ENCODE results near the gene SERPINE3. TPM values are rescaled to one million over a fixed set of nuclear protein-coding genes. Genes with fewer than 3 reads are reported as not detected.

Gene SERPINE3
- total and polyA plus RNA-seq, 4 donors = 0.63 TPM; not detected in 3

DNA sequence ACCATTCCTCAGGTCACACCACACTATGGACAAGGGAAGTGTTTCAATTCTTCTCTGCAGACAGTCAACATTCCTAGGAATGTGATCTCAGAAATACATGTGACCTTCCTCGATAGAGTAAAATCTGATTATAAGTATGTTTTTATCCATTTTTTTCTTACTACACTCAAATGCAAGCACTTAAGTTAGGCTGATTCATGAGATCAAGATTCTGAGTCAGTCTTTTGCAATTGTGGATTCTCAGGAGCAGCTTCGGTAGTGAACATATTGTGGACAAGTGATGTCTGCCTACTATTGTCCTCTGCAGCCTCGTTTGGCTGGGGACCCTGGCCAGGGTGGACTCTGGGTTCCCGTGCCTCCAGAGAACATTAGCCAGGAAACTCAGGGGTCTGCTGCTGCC lies 3.2 kb downstream of the SERPINE3 start:
- Histone ChIP-seq H3K27ac (ENCODE audit: low read depth in 1 of 2, low read length in 2 of 2) (no peak overlapping the region), H3K9ac (ENCODE audit: low read depth in 1 of 2, low read length in 2 of 2) (no peak overlapping the region), H3K36me3 (ENCODE audit: control insufficient read depth in 4 of 4, insufficient read depth in 3 of 4, low read depth in 1 of 4, low read length in 3 of 4) (no peaks in the 10 kb centered on the region), H3K4me3 (ENCODE audit: low read depth in 1 of 3, low read length in 3 of 3) (no peak overlapping the region), H3K27me3 (ENCODE audit: control insufficient read depth in 4 of 4, insufficient read depth in 4 of 4, low read length in 3 of 4) (no peaks in the 10 kb centered on the region), H3K4me1 (ENCODE audit: control insufficient read depth in 4 of 4, insufficient read depth in 4 of 4, low read length in 3 of 4) (no peaks in the 10 kb centered on the region), H3K9me3 (ENCODE audit: control insufficient read depth in 4 of 4, low read length in 3 of 4) (no peaks in the 10 kb centered on the region)
- 84% methylated on average over 4 of the region's 4 CpGs for whole genome bisulfite sequencing
- no peak for DNase-seq (ENCODE audit: low spot score)
- TF ChIP-seq, protein P1, sequence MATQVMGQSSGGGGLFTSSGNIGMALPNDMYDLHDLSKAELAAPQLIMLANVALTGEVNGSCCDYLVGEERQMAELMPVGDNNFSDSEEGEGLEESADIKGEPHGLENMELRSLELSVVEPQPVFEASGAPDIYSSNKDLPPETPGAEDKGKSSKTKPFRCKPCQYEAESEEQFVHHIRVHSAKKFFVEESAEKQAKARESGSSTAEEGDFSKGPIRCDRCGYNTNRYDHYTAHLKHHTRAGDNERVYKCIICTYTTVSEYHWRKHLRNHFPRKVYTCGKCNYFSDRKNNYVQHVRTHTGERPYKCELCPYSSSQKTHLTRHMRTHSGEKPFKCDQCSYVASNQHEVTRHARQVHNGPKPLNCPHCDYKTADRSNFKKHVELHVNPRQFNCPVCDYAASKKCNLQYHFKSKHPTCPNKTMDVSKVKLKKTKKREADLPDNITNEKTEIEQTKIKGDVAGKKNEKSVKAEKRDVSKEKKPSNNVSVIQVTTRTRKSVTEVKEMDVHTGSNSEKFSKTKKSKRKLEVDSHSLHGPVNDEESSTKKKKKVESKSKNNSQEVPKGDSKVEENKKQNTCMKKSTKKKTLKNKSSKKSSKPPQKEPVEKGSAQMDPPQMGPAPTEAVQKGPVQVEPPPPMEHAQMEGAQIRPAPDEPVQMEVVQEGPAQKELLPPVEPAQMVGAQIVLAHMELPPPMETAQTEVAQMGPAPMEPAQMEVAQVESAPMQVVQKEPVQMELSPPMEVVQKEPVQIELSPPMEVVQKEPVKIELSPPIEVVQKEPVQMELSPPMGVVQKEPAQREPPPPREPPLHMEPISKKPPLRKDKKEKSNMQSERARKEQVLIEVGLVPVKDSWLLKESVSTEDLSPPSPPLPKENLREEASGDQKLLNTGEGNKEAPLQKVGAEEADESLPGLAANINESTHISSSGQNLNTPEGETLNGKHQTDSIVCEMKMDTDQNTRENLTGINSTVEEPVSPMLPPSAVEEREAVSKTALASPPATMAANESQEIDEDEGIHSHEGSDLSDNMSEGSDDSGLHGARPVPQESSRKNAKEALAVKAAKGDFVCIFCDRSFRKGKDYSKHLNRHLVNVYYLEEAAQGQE (IDR thresholded peaks at IDR 0.05) = no peak
- TF ChIP-seq YY1 (IDR thresholded peaks at IDR 0.05) (no peak), HNF4A (conservative IDR thresholded peaks at IDR 0.05) (no peak), FOXA2 (IDR thresholded peaks at IDR 0.05) (no peak), RXRA (IDR thresholded peaks at IDR 0.05) (no peak)
- TF ChIP-seq, protein P2, sequence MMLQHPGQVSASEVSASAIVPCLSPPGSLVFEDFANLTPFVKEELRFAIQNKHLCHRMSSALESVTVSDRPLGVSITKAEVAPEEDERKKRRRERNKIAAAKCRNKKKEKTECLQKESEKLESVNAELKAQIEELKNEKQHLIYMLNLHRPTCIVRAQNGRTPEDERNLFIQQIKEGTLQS (IDR thresholded peaks at IDR 0.05) = no peak
- TF ChIP-seq, protein P3, sequence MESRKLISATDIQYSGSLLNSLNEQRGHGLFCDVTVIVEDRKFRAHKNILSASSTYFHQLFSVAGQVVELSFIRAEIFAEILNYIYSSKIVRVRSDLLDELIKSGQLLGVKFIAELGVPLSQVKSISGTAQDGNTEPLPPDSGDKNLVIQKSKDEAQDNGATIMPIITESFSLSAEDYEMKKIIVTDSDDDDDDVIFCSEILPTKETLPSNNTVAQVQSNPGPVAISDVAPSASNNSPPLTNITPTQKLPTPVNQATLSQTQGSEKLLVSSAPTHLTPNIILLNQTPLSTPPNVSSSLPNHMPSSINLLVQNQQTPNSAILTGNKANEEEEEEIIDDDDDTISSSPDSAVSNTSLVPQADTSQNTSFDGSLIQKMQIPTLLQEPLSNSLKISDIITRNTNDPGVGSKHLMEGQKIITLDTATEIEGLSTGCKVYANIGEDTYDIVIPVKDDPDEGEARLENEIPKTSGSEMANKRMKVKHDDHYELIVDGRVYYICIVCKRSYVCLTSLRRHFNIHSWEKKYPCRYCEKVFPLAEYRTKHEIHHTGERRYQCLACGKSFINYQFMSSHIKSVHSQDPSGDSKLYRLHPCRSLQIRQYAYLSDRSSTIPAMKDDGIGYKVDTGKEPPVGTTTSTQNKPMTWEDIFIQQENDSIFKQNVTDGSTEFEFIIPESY (IDR thresholded peaks at IDR 0.05) = no peak
- TF ChIP-seq, protein P4, sequence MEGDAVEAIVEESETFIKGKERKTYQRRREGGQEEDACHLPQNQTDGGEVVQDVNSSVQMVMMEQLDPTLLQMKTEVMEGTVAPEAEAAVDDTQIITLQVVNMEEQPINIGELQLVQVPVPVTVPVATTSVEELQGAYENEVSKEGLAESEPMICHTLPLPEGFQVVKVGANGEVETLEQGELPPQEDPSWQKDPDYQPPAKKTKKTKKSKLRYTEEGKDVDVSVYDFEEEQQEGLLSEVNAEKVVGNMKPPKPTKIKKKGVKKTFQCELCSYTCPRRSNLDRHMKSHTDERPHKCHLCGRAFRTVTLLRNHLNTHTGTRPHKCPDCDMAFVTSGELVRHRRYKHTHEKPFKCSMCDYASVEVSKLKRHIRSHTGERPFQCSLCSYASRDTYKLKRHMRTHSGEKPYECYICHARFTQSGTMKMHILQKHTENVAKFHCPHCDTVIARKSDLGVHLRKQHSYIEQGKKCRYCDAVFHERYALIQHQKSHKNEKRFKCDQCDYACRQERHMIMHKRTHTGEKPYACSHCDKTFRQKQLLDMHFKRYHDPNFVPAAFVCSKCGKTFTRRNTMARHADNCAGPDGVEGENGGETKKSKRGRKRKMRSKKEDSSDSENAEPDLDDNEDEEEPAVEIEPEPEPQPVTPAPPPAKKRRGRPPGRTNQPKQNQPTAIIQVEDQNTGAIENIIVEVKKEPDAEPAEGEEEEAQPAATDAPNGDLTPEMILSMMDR (IDR thresholded peaks at IDR 0.05; ENCODE audit: low read depth, low read length, missing input control) = no peak

DNA sequence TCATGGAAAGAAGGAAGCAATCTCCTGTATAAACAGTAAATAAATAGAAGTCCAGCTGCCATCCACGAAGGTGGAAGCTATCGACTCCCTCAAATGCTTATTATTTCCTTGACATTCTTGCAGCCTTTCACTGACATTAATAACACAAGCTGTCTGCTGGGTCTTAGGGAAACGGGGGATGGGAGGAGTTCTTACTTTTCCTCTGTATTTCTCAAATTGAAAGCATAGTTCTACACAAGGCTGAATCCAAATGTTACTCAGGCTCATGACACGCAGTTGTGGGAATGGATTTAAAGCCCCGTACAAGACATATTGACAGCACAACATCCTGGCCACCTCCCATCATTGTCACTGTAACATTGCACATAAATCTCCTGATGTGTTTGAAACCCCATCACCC lies 4.0 kb downstream of the SERPINE3 start:
- Histone ChIP-seq H3K36me3 (ENCODE audit: control insufficient read depth in 4 of 4, insufficient read depth in 3 of 4, low read depth in 1 of 4, low read length in 3 of 4) (no peaks in the 10 kb centered on the region), H3K4me3 (ENCODE audit: low read depth in 1 of 3, low read length in 3 of 3) (no peak overlapping the region), H3K27ac (ENCODE audit: low read depth in 1 of 2, low read length in 2 of 2) (no peak overlapping the region), H3K27me3 (ENCODE audit: control insufficient read depth in 4 of 4, insufficient read depth in 4 of 4, low read length in 3 of 4) (no peaks in the 10 kb centered on the region), H3K9ac (ENCODE audit: low read depth in 1 of 2, low read length in 2 of 2) (no peak overlapping the region), H3K9me3 (ENCODE audit: control insufficient read depth in 4 of 4, low read length in 3 of 4) (no peaks in the 10 kb centered on the region), H3K4me1 (ENCODE audit: control insufficient read depth in 4 of 4, insufficient read depth in 4 of 4, low read length in 3 of 4) (no peaks in the 10 kb centered on the region)
- WGBS = 79% methylated on average over 5 of the region's 5 CpGs
- TF ChIP-seq, protein P1 (IDR thresholded peaks at IDR 0.05) = no peak
- TF ChIP-seq HNF4G (IDR thresholded peaks at IDR 0.05) (no peak), GABPA (IDR thresholded peaks at IDR 0.05 in 1 of 2, conservative IDR thresholded peaks at IDR 0.05 in 1 of 2) (no peak), FOXA2 (IDR thresholded peaks at IDR 0.05) (no peak)
- TF ChIP-seq, protein P2 (IDR thresholded peaks at IDR 0.05) = no peak
- TF ChIP-seq, protein P4 (IDR thresholded peaks at IDR 0.05; ENCODE audit: low read depth, low read length, missing input control) = no peak
- DNase-seq (ENCODE audit: low spot score) = no peak
